Loucy (cell line): ENCODE data around the gene DOCK9.

Experiments used
- H2AFZ ChIP-seq: fragments of 200-600 bp; sonication (generic); 2 replicates; pipeline ENCODE4 v1.6.0; 2016; ENCODE audit warnings: antibody characterized with exemption, mild to moderate bottlenecking, low read length, moderate library complexity
- H3F3A ChIP-seq: fragments of 200-600 bp; 2 replicates; pipeline ENCODE4 v1.6.0; 2016; ENCODE audit warnings: antibody characterized with exemption, low read depth, mild to moderate bottlenecking
- H3K27me3 ChIP-seq: fragments of 200-600 bp; sonication (generic); 2 replicates; pipeline ENCODE4 v1.6.1; 2014; ENCODE audit warnings: low read length, mild to moderate bottlenecking; ENCODE audit not compliant: insufficient read depth, poor library complexity, severe bottlenecking
- H3K36me3 ChIP-seq: fragments of 200-600 bp; sonication (generic); 2 replicates; pipeline ENCODE4 v1.6.1; 2016; ENCODE audit warnings: low read length; ENCODE audit not compliant: insufficient read depth
- H3K4me1 ChIP-seq: fragments of 200-600 bp; sonication (generic); 2 replicates; pipeline ENCODE4 v1.5.1; 2014; ENCODE audit warnings: low read length, mild to moderate bottlenecking; ENCODE audit not compliant: insufficient read depth, poor library complexity, severe bottlenecking
- H3K4me2 ChIP-seq: fragments of 200-600 bp; sonication (generic); 2 replicates; pipeline ENCODE4 v1.6.0; 2014; ENCODE audit warnings: antibody characterized with exemption, low read length, low read depth, mild to moderate bottlenecking; ENCODE audit not compliant: poor library complexity, severe bottlenecking
- H3K4me3 ChIP-seq: fragments of 200-600 bp; sonication (generic); 2 replicates; pipeline ENCODE4 v1.5.1; 2014; ENCODE audit warnings: low read length, mild to moderate bottlenecking, mixed read lengths; ENCODE audit not compliant: poor library complexity, severe bottlenecking
- H3K79me2 ChIP-seq: fragments of 200-600 bp; sonication (generic); 2 replicates; pipeline ENCODE4 v1.6.1; 2014; ENCODE audit warnings: low read length; ENCODE audit not compliant: insufficient read depth
- H3K9ac ChIP-seq: fragments of 200-600 bp; sonication (generic); 2 replicates; pipeline ENCODE4 v1.6.0; 2014; ENCODE audit warnings: mild to moderate bottlenecking, low read depth, low read length, moderate library complexity; ENCODE audit not compliant: poor library complexity, severe bottlenecking
- H3K9me2 ChIP-seq: fragments of 200-600 bp; sonication (generic); replicated peaks from 2 replicates; pipeline ENCODE4 v1.6.1; 2016; ENCODE audit warnings: low read depth, low read length, mixed read lengths
- H3K9me3 ChIP-seq: fragments of 200-600 bp; sonication (generic); 2 replicates; pipeline ENCODE4 v1.6.1; 2014; ENCODE audit warnings: mild to moderate bottlenecking, antibody characterized with exemption, low read length, low read depth; ENCODE audit not compliant: insufficient read depth
- H4K20me1 ChIP-seq: fragments of 200-600 bp; sonication (generic); 2 replicates; pipeline ENCODE4 v1.6.0; 2014; ENCODE audit warnings: antibody characterized with exemption, low read length, mild to moderate bottlenecking; ENCODE audit not compliant: insufficient read depth, poor library complexity, severe bottlenecking
- CTCF ChIP-seq: fragments of 200-600 bp; sonication (generic); conservative IDR thresholded peaks from 2 replicates; pipeline ENCODE4 v1.5.1; 2014; ENCODE audit warnings: mild to moderate bottlenecking, antibody characterized with exemption, low read length
- EZH2phosphoT487 ChIP-seq: fragments of 200-600 bp; IDR thresholded peaks from 2 replicates; pipeline ENCODE4 v1.6.1; 2018; ENCODE audit warnings: antibody characterized with exemption, mild to moderate bottlenecking, moderate library complexity, borderline replicate concordance

Gene DOCK9

GRCh38 chr13:98919566-98919965, 58.3 kb downstream of the DOCK9 start:
- no peak overlapping the region for H2AFZ ChIP-seq
- no peak overlapping the region for H3K4me2 ChIP-seq
- H3K27me3 ChIP-seq, result no peaks in the 10 kb centered on the region
- no peak overlapping the region for H3K9ac ChIP-seq
- no peaks in the 10 kb centered on the region for H3F3A ChIP-seq
- H3K4me1 ChIP-seq, result peaks cover 6% of the 10 kb centered on the region
- H3K9me2 ChIP-seq, result no peaks in the 10 kb centered on the region
- no peak overlapping the region for H3K4me3 ChIP-seq
- TF ChIP-seq EZH2phosphoT487, result no peak
- no peak for TF ChIP-seq CTCF
- H3K79me2 ChIP-seq, result no peaks in the 10 kb centered on the region
- H4K20me1 ChIP-seq, result no peaks in the 10 kb centered on the region
- H3K9me3 ChIP-seq, result no peaks in the 10 kb centered on the region
- no peaks in the 10 kb centered on the region; the same call in 1 of the 2 replicates for H3K36me3 ChIP-seq

- H3K4me1 ChIP-seq, result peaks cover 6% of the 10 kb centered on the region
- no peaks in the 10 kb centered on the region for H3K9me3 ChIP-seq
- H3K27me3 ChIP-seq, result no peaks in the 10 kb centered on the region
- no peak overlapping the region for H2AFZ ChIP-seq
- no peaks in the 10 kb centered on the region; the same call in 1 of the 2 replicates for H3K36me3 ChIP-seq
- no peaks in the 10 kb centered on the region for H3K9me2 ChIP-seq
- TF ChIP-seq CTCF, result no peak
- no peak for TF ChIP-seq EZH2phosphoT487
- H3K4me3 ChIP-seq, result no peak overlapping the region
- H3F3A ChIP-seq, result no peaks in the 10 kb centered on the region
- H3K4me2 ChIP-seq, result peak overlapping the region; percentile 52
- no peak overlapping the region for H3K9ac ChIP-seq
- no peaks in the 10 kb centered on the region for H4K20me1 ChIP-seq
- H3K79me2 ChIP-seq, result no peaks in the 10 kb centered on the region
Measured at GRCh38 chr13:98918771-98919170, 59.1 kb downstream of the DOCK9 start.

GRCh38 chr13:98917116-98917515, 60.7 kb downstream of the DOCK9 start:
- H3K9me3 ChIP-seq, result no peaks in the 10 kb centered on the region
- H3K9me2 ChIP-seq, result no peaks in the 10 kb centered on the region
- peaks cover 12% of the 10 kb centered on the region for H3K4me1 ChIP-seq
- no peak overlapping the region for H3K4me3 ChIP-seq
- no peak overlapping the region for H3K9ac ChIP-seq
- TF ChIP-seq CTCF (no peak), EZH2phosphoT487 (no peak)
- H4K20me1 ChIP-seq, result no peaks in the 10 kb centered on the region
- H3K4me2 ChIP-seq, result no peak overlapping the region
- no peaks in the 10 kb centered on the region for H3F3A ChIP-seq
- H2AFZ ChIP-seq, result no peak overlapping the region
- H3K79me2 ChIP-seq, result no peaks in the 10 kb centered on the region
- H3K36me3 ChIP-seq, result no peaks in the 10 kb centered on the region; the same call in 1 of the 2 replicates
- H3K27me3 ChIP-seq, result no peaks in the 10 kb centered on the region
